ENCODE results near the gene TLX2. TPM values are rescaled to one million over a fixed set of nuclear protein-coding genes. Genes with fewer than 3 reads are reported as not detected.
A peak's percentile ranks its signal among the peaks of the same experiment; 100 is the strongest.

Gene TLX2
- total and polyA plus RNA-seq, 2 of the 13 experiments (the other 11 are each of a cell fraction or from before 2014, with no cell fraction given) = 0.05 to 0.20 TPM

DNA sequence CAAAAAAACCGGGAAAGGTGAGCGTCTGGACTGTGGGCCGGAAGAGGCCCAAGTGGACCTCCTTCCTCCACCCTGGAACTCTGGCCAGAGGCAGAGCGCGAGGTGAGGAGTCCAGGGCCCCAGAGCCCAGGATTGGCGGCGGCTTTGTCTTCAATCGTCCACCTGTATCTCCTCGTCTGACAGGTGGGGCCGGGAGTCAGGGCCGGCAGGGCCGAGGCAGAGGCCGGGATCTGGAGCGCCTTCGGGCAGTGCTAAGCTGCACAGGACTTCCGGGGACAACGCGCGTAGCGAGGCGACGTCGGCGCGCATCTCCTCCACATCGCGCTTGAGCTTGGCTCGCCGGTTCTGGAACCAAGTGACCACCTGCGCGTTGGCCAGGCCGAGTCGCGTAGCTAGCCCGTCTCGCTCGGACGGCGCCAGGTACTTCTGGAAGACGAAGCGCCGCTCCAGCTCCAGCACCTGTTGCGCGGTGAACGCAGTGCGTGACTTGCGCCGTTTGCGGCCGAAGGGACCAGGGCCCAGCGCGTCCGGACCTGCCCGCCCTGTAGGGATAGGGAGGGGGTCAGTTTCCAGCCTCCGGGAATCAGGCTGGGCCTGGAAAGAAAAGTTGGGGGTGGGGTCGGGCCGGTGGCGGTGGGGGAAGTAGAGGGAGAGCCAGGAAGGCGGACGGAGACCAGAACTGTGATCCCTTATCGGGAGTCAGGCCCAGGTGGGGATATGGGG, 16.3 kb upstream of the TLX2 start (continued):
- TF ChIP-seq, protein P1, sequence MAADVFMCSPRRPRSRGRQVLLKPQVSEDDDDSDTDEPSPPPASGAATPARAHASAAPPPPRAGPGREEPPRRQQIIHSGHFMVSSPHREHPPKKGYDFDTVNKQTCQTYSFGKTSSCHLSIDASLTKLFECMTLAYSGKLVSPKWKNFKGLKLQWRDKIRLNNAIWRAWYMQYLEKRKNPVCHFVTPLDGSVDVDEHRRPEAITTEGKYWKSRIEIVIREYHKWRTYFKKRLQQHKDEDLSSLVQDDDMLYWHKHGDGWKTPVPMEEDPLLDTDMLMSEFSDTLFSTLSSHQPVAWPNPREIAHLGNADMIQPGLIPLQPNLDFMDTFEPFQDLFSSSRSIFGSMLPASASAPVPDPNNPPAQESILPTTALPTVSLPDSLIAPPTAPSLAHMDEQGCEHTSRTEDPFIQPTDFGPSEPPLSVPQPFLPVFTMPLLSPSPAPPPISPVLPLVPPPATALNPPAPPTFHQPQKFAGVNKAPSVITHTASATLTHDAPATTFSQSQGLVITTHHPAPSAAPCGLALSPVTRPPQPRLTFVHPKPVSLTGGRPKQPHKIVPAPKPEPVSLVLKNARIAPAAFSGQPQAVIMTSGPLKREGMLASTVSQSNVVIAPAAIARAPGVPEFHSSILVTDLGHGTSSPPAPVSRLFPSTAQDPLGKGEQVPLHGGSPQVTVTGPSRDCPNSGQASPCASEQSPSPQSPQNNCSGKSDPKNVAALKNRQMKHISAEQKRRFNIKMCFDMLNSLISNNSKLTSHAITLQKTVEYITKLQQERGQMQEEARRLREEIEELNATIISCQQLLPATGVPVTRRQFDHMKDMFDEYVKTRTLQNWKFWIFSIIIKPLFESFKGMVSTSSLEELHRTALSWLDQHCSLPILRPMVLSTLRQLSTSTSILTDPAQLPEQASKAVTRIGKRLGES (CRISPR knock-in tag; IDR thresholded peaks at IDR 0.05; ENCODE audit: borderline replicate concordance) = no peak
- TF ChIP-seq ZMYM4 (CRISPR knock-in tag; IDR thresholded peaks at IDR 0.05) = no peak; the same call in 1 of the 2 replicates
- TF ChIP-seq ZNF431 (CRISPR knock-in tag; IDR thresholded peaks at IDR 0.05; ENCODE audit: borderline replicate concordance, low read depth) = 0 out of 2 replicates have a peak, but pooled peaks have one; percentile 22
- TF ChIP-seq HNRNPH1 (optimal IDR thresholded peaks at IDR 0.05; ENCODE audit: low read depth, low read length) = no peak
- 0 out of 2 replicates have a peak, but pooled peaks have one; percentile 34 for TF ChIP-seq NFIB (CRISPR knock-in tag; IDR thresholded peaks at IDR 0.05; ENCODE audit: borderline replicate concordance)
- TF ChIP-seq, protein P2, sequence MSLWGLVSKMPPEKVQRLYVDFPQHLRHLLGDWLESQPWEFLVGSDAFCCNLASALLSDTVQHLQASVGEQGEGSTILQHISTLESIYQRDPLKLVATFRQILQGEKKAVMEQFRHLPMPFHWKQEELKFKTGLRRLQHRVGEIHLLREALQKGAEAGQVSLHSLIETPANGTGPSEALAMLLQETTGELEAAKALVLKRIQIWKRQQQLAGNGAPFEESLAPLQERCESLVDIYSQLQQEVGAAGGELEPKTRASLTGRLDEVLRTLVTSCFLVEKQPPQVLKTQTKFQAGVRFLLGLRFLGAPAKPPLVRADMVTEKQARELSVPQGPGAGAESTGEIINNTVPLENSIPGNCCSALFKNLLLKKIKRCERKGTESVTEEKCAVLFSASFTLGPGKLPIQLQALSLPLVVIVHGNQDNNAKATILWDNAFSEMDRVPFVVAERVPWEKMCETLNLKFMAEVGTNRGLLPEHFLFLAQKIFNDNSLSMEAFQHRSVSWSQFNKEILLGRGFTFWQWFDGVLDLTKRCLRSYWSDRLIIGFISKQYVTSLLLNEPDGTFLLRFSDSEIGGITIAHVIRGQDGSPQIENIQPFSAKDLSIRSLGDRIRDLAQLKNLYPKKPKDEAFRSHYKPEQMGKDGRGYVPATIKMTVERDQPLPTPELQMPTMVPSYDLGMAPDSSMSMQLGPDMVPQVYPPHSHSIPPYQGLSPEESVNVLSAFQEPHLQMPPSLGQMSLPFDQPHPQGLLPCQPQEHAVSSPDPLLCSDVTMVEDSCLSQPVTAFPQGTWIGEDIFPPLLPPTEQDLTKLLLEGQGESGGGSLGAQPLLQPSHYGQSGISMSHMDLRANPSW (CRISPR knock-in tag; IDR thresholded peaks at IDR 0.05; ENCODE audit: borderline replicate concordance) = no peak
- TF ChIP-seq ZNF615 (CRISPR knock-in tag; IDR thresholded peaks at IDR 0.05; ENCODE audit: borderline replicate concordance) = no peak
- 0 out of 2 replicates have a peak, but pooled peaks have one; percentile 53 for TF ChIP-seq ZNF530 (CRISPR knock-in tag; IDR thresholded peaks at IDR 0.05; ENCODE audit: low read depth)
- TF ChIP-seq SRSF9 (IDR thresholded peaks at IDR 0.05; ENCODE audit: borderline replicate concordance, insufficient read depth, low read depth, low read length, poor library complexity, severe bottlenecking) = no peak
- TF ChIP-seq ZNF605 (CRISPR knock-in tag; IDR thresholded peaks at IDR 0.05) = no peak
- TF ChIP-seq ZNF713 (CRISPR knock-in tag; IDR thresholded peaks at IDR 0.05) = no peak
- TF ChIP-seq ZFP62 (CRISPR knock-in tag; IDR thresholded peaks at IDR 0.05) = no peak
- TF ChIP-seq CAMTA2 (CRISPR knock-in tag; IDR thresholded peaks at IDR 0.05; ENCODE audit: borderline replicate concordance) = no peak
- TF ChIP-seq, protein P3, sequence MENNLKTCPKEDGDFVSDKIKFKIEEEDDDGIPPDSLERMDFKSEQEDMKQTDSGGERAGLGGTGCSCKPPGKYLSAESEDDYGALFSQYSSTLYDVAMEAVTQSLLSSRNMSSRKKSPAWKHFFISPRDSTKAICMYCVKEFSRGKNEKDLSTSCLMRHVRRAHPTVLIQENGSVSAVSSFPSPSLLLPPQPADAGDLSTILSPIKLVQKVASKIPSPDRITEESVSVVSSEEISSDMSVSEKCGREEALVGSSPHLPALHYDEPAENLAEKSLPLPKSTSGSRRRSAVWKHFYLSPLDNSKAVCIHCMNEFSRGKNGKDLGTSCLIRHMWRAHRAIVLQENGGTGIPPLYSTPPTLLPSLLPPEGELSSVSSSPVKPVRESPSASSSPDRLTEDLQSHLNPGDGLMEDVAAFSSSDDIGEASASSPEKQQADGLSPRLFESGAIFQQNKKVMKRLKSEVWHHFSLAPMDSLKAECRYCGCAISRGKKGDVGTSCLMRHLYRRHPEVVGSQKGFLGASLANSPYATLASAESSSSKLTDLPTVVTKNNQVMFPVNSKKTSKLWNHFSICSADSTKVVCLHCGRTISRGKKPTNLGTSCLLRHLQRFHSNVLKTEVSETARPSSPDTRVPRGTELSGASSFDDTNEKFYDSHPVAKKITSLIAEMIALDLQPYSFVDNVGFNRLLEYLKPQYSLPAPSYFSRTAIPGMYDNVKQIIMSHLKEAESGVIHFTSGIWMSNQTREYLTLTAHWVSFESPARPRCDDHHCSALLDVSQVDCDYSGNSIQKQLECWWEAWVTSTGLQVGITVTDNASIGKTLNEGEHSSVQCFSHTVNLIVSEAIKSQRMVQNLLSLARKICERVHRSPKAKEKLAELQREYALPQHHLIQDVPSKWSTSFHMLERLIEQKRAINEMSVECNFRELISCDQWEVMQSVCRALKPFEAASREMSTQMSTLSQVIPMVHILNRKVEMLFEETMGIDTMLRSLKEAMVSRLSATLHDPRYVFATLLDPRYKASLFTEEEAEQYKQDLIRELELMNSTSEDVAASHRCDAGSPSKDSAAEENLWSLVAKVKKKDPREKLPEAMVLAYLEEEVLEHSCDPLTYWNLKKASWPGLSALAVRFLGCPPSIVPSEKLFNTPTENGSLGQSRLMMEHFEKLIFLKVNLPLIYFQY (CRISPR knock-in tag; IDR thresholded peaks at IDR 0.05; ENCODE audit: borderline replicate concordance) = no peak
- TF ChIP-seq CBX2 (IDR thresholded peaks at IDR 0.05; ENCODE audit: low read depth, low read length) = no peak
- no peak for TF ChIP-seq CBX2 (CRISPR knock-in tag; IDR thresholded peaks at IDR 0.05; ENCODE audit: low read depth)

Data from HepG2 (cell line).